GM08714 (cell line): ENCODE results near the gene NMRAL1.

Experiments
- H3K4me3 ChIP-seq: fragments of 200-500 bp; sonication (Bioruptor generic); 2 replicates; pipeline ENCODE4 v1.5.1; 2014; ENCODE audit warnings: mild to moderate bottlenecking, low read length, inconsistent platforms
- ZNF274 ChIP-seq: IDR thresholded peaks from 2 replicates; pipeline ENCODE4 v1.6.1; 2012; ENCODE audit warnings: mild to moderate bottlenecking, low read depth, low read length

NMRAL1 gene

DNA sequence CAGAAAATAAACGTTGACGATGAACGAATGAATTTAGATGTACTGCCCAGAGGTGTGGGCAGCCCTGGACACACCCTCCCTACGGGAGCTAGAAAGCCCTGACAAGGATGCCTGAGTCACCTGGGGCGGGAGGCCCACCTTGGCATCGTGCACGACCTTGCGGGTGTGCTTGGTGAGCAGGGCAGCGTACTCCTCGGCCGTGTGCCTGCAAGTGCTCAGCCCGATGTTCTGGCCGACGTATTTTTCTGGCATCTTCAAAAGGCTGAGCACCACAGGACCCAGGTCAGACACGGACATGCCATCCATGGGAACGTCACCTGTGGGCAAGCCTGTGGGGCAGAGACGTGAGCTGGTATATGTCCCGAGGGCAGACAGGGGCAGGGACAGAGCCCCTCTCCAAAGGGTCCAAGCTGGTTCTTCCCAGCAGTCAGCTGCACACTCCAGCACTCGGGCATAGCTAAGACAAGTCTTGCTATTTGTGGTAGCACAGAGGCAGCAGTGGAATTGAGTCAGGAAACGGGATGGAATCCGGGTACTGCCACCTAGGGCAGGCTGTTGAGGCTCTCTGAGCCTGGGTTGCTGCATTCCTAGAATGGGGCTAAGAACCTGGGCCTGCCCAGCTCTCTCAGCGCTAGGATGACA lies 10.8 kb downstream of the NMRAL1 start:
- no peak for TF ChIP-seq ZNF274
- no peak overlapping the region for H3K4me3 ChIP-seq

DNA sequence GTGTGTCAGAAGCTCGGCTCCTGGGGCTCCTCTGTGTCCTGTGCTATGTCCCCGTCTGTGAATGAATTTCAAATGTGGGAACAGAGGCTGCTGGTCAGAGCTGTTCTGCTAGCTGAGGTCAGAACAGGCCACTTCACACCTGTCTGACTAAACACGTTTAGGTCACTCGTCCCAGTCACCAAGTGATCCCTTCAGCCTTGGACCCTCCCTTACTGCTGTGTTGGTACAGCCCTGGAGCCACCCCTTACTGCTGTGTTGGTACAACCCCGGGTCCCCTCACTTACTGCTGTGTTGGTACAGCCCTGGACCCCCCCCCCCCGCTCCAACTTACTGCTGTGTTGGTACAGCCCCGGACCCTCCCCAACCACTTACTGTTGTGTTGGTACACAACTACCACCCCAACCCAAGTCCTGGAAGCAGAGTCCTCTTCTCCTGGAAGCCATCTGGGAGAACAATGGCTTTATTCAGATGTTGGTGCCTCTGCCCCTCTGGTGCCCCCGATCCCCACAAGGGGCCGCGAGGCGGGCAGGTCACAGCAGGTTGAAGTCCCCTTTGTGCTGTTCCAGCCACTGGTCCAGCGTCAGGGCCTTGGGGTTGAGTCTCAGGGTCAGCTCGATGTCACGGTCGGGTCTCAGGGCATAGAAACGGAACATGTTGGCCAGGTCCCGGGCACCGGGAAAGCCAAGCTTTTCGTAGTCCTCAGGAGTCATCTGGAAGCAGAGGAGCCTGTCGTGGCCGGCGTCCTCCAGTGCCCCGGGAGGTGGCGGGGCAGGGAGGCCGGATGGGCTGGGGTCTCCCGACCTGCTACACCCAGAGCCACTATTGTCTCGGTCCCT lies 13.0 kb downstream of the NMRAL1 start:
- no peak overlapping the region for H3K4me3 ChIP-seq
- TF ChIP-seq ZNF274 = no peak

DNA sequence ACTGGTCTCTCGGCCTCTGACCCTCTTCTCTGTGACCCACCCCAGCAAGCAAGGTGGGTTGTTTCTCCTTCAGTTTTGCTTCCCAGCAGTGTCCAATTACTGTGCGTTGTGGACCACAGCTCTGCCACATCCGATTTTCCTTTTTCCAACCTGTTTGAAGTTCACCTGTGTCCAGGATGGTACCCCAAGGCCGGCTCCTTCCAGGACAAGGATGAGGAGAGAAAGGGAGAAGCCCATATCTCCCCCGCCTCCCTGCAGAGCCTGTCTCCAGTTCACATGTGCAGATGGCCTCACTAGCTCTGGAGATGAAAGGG lies 13.5 kb downstream of the NMRAL1 start:
- H3K4me3 ChIP-seq = no peak overlapping the region
- no peak for TF ChIP-seq ZNF274

DNA sequence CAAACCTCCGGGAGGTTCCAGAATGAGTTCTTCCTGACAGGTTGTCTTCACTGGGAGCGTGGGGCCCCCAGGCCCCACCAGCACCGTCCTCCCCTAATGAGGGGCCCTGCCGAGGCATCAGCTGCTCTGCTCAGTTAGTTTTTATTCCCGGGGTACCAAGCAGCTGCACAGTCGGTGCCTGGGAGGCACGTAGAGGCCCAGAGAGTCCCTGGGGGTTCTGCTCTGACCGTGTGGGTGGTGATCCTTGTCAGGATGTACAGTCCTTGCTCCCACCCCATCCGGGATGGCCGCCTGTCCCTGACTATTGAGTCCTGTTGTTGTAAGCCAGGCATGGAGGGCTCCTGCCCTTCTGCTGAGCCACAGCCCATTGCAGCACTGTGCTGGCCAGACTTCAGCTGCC lies 18.5 kb downstream of the NMRAL1 start:
- no peak for TF ChIP-seq ZNF274

DNA sequence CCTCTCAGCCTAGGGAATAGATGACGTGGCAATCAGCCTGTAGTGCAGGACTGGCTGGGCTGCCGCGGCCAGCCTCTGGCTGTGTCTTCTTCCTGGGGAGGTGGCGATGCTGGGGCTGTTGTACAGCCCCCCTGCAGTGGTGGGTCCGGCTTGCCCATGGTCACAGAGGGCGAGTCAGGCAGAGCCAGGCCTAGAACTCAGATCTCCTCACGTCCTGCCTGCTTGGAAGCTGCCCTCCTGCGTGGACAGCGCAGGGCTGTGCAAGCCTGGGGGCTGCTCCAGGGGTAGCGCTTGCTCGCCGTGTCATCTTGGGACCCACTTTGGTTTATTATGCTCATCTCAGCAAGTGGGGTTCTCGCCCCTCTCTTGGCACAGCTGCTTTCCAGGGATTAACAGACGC lies 19.3 kb downstream of the NMRAL1 start:
- no peak for TF ChIP-seq ZNF274
- no peak overlapping the region for H3K4me3 ChIP-seq

More for the DNA sequence above, 18.5 kb downstream of the NMRAL1 start:
- H3K4me3 ChIP-seq = no peak overlapping the region

DNA sequence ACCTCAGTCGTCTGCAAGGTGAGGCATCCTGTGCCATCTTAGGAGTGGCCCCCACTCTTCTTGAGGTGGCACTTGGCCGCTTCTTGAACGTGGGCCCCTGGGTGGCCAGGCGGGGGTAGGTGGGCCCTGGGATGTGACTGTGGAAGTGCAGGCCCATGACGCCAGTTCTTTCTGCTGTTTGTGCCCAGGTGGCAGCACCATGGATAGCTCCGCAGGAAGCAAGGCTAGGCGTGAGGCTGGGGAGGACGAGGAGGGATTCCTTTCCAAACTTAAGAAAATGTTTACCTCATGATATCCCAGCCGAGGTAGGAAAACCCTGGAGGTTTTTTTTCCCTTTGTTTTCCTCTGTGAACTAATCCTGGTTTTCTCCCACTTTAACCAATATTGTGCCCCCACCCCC lies 19.8 kb downstream of the NMRAL1 start:
- no peak for TF ChIP-seq ZNF274
- no peak overlapping the region for H3K4me3 ChIP-seq

DNA sequence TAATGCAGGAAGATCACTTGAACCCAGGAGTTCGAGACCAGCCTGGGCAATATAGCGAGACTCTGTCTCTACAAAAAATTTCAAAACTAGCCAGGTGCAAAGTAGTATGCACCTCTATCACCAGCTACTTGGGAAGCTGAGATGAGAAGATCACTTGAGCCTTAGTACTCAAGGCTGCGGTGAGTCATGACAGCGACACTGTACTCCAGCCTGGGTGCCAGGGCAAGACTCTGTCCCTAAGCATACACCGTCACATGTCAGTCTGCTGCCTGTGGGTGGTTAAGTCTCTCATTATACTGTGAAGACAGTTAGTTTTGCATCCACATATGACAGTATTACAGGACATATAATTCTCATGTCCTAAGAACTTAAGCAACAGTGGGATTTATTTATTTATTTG lies 21.8 kb downstream of the NMRAL1 start:
- TF ChIP-seq ZNF274 = no peak
- no peak overlapping the region for H3K4me3 ChIP-seq

DNA sequence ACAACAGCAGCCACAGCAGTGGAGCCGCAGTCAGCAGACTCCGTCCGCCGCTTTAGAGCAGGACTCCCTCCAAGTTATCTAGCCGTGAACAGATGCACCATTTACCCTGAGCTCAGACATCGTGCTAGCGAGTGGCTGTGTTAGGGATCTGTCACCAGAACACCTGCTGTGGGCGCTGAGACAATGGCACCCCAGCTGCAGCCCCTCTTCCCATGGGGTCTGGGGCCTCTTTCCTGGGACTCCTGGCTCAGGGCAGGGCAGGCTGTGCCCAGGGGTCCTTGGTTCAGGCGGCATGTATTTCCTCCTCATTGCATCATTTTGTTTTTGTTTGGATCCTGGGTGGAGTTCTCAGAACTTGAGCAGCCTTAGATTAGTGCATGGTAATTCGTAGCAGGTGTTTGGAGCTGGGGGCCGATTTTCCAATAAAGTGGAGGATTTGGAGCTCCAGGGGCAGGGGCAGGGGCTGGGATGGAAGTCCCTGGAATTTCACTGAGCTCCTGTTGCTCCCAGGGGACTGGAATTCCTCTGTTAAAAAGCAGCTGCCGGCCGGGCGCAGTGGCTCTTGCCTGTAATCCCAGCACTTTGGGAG lies 23.4 kb downstream of the NMRAL1 start:
- no peak overlapping the region for H3K4me3 ChIP-seq
- no peak for TF ChIP-seq ZNF274

DNA sequence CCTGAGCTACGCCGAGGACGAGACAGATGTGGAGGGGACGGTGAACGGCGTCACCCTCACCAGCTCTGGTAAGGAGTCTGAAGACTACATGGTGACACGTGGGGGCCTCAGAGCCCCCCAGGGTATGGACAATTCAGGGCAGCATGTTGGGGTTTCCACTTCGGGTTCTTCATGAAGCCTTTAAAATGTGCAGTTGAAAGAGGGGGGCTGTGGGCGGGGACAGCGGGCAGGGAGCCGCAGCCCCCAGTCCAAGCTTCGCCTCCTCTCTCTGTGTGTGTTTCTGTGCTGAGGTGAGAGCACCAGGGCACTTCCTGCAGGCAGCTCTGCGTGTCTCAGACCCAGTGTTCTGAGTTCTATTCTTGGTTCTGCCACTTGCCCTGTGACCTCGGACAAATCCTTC lies 24.0 kb downstream of the NMRAL1 start:
- no peak overlapping the region for H3K4me3 ChIP-seq
- no peak for TF ChIP-seq ZNF274

DNA sequence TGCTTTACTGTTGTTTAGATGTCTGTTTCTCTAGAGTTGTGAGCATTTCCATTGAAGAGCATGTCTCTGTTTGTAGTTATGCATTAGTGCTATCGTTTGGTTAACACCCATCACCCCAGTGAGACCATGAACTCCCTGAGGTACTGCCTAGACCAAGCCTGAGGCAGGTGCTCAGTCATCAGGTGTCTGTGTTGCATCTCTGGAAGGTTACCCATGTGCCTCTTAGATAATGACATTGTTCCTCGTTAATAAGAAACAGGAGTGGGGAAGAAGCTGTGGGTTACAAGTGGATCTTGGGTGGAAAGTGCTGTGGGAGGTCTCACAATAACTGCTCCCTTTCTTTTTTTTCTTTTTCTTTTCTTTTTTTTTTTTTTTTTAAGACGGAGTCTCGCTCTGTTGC lies 30.4 kb downstream of the NMRAL1 start:
- TF ChIP-seq ZNF274 = no peak
- no peak overlapping the region for H3K4me3 ChIP-seq

DNA sequence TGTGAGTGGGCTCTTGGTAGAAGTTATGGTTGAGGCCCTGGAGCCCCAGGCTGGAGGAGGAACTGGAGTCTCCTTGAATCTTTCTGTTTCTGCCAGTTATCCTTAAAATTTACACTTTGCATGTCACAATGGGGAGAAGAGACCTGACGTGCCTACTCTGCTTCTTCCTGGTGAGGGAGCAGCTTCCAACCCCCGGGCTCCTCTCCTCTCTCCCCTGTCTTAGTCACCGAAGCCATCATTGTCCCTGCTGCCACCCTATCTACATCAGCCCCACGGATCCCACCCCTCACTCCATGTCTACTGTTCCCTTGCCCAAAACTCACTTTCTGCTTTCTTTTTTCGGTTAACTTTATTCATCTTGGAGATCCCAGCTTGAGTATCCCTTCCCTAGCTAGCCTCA lies 31.2 kb downstream of the NMRAL1 start:
- TF ChIP-seq ZNF274 = no peak
- H3K4me3 ChIP-seq = no peak overlapping the region

DNA sequence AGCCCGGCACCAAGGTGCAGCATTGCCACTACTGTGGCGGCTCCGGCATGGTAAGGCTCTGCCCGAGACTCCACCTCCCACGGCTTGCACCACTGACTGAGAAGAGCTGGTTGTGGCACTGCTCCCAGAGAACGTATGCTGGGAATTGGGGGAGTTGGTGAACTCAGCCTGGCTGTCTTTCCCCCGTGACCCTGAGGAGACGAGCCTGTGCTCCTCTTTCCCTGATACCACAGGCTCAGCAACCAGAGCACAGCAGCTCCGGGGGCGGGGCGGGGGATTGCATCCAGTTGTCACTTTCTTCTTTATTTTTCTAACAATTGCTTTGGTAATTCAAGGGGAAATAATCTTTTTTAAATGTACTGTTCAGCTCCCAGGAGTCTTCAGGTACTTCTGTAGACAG lies 32.1 kb downstream of the NMRAL1 start:
- H3K4me3 ChIP-seq = no peak overlapping the region
- TF ChIP-seq ZNF274 = no peak

DNA sequence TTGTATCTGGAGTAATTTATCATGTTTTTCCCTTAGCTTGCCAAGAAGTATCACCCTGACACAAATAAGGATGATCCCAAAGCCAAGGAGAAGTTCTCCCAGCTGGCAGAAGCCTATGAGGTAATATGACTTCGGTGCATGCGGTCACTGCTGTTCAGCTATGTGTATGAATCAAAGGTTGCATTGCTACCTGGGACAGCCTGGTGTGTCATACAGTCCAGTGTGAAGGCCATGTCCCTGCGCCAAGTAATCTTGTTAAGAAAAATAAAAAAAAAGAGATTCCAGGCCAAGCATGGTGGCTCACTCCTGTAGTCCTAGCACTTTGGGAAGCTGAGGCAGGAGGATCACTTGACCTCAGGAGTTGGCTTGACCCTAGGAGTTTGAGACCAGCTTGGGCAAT lies 37.1 kb downstream of the NMRAL1 start:
- no peak for TF ChIP-seq ZNF274
- H3K4me3 ChIP-seq = no peak overlapping the region

DNA sequence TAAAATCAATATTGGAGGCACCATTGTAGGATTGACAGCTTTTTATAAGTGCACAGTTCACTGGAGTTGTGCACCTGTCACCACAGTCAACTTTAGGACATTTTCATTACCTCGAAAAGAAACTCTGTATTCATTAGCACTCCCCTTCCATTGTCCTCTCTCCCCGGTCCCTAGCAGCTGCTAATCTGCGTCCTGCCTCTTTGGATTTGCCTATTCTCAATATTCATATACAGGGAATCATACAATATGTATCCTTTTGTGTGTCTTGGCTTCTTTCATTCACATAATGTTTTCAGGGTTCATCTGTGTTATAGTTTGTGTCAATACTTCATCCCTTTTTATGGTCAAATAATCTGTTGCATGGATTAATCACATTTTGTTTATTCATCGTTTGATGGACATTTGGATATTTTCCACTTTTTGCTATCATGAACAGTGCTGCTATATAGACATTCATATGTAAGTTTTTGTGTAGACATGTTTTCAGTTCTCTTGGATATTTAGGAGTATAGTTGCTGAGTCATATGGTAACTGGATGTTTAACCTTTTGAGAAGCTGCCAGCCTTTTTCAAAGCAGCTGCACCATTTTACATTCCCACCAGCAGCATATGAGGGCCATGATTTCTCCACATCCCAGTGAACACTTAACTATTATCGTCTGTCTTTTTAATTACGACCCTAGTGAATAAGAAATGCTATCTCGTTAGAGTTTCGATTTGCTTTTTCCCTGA lies 38.9 kb downstream of the NMRAL1 start:
- H3K4me3 ChIP-seq = no peak overlapping the region
- TF ChIP-seq ZNF274 = no peak
